ENCODE data around the gene ATP5MG.

The ATP5MG gene

GRCh38 chr11:118449316-118449918, 48.0 kb downstream of the ATP5MG start:
- no peak overlapping the region for H3K4me3 ChIP-seq (replicated peaks; ENCODE audit: low read depth, low read length)
- no peak for TF ChIP-seq CTCF (IDR thresholded peaks at IDR 0.05; ENCODE audit: low read length, missing control alignments)
- DNase-seq (ENCODE audit: low read depth): no peak

- no peak for TF ChIP-seq CTCF (IDR thresholded peaks at IDR 0.05; ENCODE audit: low read length, missing control alignments)
- no peak for DNase-seq (ENCODE audit: low read depth)
- H3K4me3 ChIP-seq (replicated peaks; ENCODE audit: low read depth, low read length): no peak overlapping the region
Measured at GRCh38 chr11:118450451-118450850, 49.0 kb downstream of the ATP5MG start.

Data from fibroblast of pulmonary artery (primary cell).